ENCODE measurements around the gene CGB8. TPM values are rescaled to one million over a fixed set of nuclear protein-coding genes. Genes with fewer than 3 reads are reported as not detected.
"Not testable (repeated sequence)": the region's sequence is repeated elsewhere in the genome, so short reads cannot be mapped to it uniquely, and the experiment has no call there.

The CGB8 gene
- total and polyA plus RNA-seq, 2 donors: 0.14 to 0.27 TPM

GRCh38 chr19:49025088-49025487 is 23.8 kb downstream of the CGB8 start:
- not testable (repeated sequence) for DNase-seq (ENCODE audit: low read depth in 6 of 9, low spot score in 9 of 9); H3K4me3 ChIP-seq (ENCODE audit: low read length in 2 of 2); H3K9me3 ChIP-seq (ENCODE audit: control insufficient read depth in 2 of 2, insufficient read depth in 1 of 2, low read length in 1 of 2); H3K27ac ChIP-seq (ENCODE audit: low read depth in 1 of 2, low read length in 1 of 2); H3K36me3 ChIP-seq (ENCODE audit: control insufficient read depth in 2 of 2, insufficient read depth in 2 of 2, low read length in 1 of 2); H3K4me1 ChIP-seq (ENCODE audit: control insufficient read depth in 2 of 2, insufficient read depth in 2 of 2, low read length in 2 of 2)
- WGBS: 93% methylated on average over 4 of the region's 6 CpGs
- H3K27me3 ChIP-seq (ENCODE audit: control insufficient read depth in 2 of 2, insufficient read depth in 1 of 2, low read length in 1 of 2): peaks cover 4 to 24% of the 10 kb centered on the region in 2 donors

- not testable (repeated sequence) for H3K4me1 ChIP-seq (ENCODE audit: control insufficient read depth in 2 of 2, insufficient read depth in 2 of 2, low read length in 2 of 2); DNase-seq (ENCODE audit: low read depth in 6 of 9, low spot score in 9 of 9); H3K36me3 ChIP-seq (ENCODE audit: control insufficient read depth in 2 of 2, insufficient read depth in 2 of 2, low read length in 1 of 2); H3K27ac ChIP-seq (ENCODE audit: low read depth in 1 of 2, low read length in 1 of 2); H3K4me3 ChIP-seq (ENCODE audit: low read length in 2 of 2); H3K9me3 ChIP-seq (ENCODE audit: control insufficient read depth in 2 of 2, insufficient read depth in 1 of 2, low read length in 1 of 2)
- WGBS: 77% methylated on average over 15 of the region's 15 CpGs
- H3K27me3 ChIP-seq (ENCODE audit: control insufficient read depth in 2 of 2, insufficient read depth in 1 of 2, low read length in 1 of 2): peaks cover 10 to 32% of the 10 kb centered on the region in 2 donors
Observed at GRCh38 chr19:49024233-49024632, 24.7 kb downstream of the CGB8 start, which contains the start of gene CGB3. TSS of gene CGB3 (minus strand) at chr19:49024333. CDS start at chr19:49023971, 362 bp downstream.

- H3K4me1 ChIP-seq (ENCODE audit: control insufficient read depth in 2 of 2, insufficient read depth in 2 of 2, low read length in 2 of 2): peaks cover 3 to 14% of the 10 kb centered on the region in 2 donors
- no peaks in the 10 kb centered on the region for H3K9me3 ChIP-seq (ENCODE audit: control insufficient read depth in 2 of 2, insufficient read depth in 1 of 2, low read length in 1 of 2)
- WGBS: 96% methylated on average over 9 of the region's 9 CpGs
- peaks cover 16 to 53% of the 10 kb centered on the region in 2 donors for H3K27me3 ChIP-seq (ENCODE audit: control insufficient read depth in 2 of 2, insufficient read depth in 1 of 2, low read length in 1 of 2)
- H3K36me3 ChIP-seq (ENCODE audit: control insufficient read depth in 2 of 2, insufficient read depth in 2 of 2, low read length in 1 of 2): no peaks in the 10 kb centered on the region
- no peak overlapping the region for H3K4me3 ChIP-seq (ENCODE audit: low read length in 2 of 2)
- no peak overlapping the region for H3K27ac ChIP-seq (ENCODE audit: low read depth in 1 of 2, low read length in 1 of 2)
- DNase-seq (ENCODE audit: low read depth in 6 of 9, low spot score in 9 of 9): no peak
Observed at GRCh38 chr19:49022116-49022515, 26.8 kb downstream of the CGB8 start.

GRCh38 chr19:49020931-49021895 is 27.7 kb downstream of the CGB8 start:
- 56% methylated on average over 16 of the region's 16 CpGs for WGBS
- Histone ChIP-seq H3K4me3 (ENCODE audit: low read length in 2 of 2) (no peak overlapping the region), H3K4me1 (ENCODE audit: control insufficient read depth in 2 of 2, insufficient read depth in 2 of 2, low read length in 2 of 2) (peaks cover 3 to 14% of the 10 kb centered on the region in 2 donors), H3K27me3 (ENCODE audit: control insufficient read depth in 2 of 2, insufficient read depth in 1 of 2, low read length in 1 of 2) (peaks cover 16 to 54% of the 10 kb centered on the region in 2 donors), H3K36me3 (ENCODE audit: control insufficient read depth in 2 of 2, insufficient read depth in 2 of 2, low read length in 1 of 2) (peaks cover under 1 to 3% of the 10 kb centered on the region in 2 donors), H3K9me3 (ENCODE audit: control insufficient read depth in 2 of 2, insufficient read depth in 1 of 2, low read length in 1 of 2) (no peaks in the 10 kb centered on the region), H3K27ac (ENCODE audit: low read depth in 1 of 2, low read length in 1 of 2) (no peak overlapping the region)
- DNase-seq (ENCODE audit: low read depth in 6 of 9, low spot score in 9 of 9): no peak

GRCh38 chr19:49020342-49020741 is 28.6 kb downstream of the CGB8 start:
- H3K27ac ChIP-seq (ENCODE audit: low read depth in 1 of 2, low read length in 1 of 2): no peak overlapping the region
- peaks cover 3 to 14% of the 10 kb centered on the region in 2 donors for H3K4me1 ChIP-seq (ENCODE audit: control insufficient read depth in 2 of 2, insufficient read depth in 2 of 2, low read length in 2 of 2)
- DNase-seq (ENCODE audit: low read depth in 6 of 9, low spot score in 9 of 9): no peak
- H3K27me3 ChIP-seq (ENCODE audit: control insufficient read depth in 2 of 2, insufficient read depth in 1 of 2, low read length in 1 of 2): peaks cover 16 to 54% of the 10 kb centered on the region in 2 donors
- WGBS: 87% methylated on average over 11 of the region's 11 CpGs
- H3K36me3 ChIP-seq (ENCODE audit: control insufficient read depth in 2 of 2, insufficient read depth in 2 of 2, low read length in 1 of 2): peaks cover 10 to 12% of the 10 kb centered on the region in 2 donors
- no peak overlapping the region for H3K4me3 ChIP-seq (ENCODE audit: low read length in 2 of 2)
- no peaks in the 10 kb centered on the region for H3K9me3 ChIP-seq (ENCODE audit: control insufficient read depth in 2 of 2, insufficient read depth in 1 of 2, low read length in 1 of 2)

GRCh38 chr19:49019242-49019932 is 29.5 kb downstream of the CGB8 start:
- H3K4me1 ChIP-seq (ENCODE audit: control insufficient read depth in 2 of 2, insufficient read depth in 2 of 2, low read length in 2 of 2): peaks cover 3 to 14% of the 10 kb centered on the region in 2 donors
- H3K9me3 ChIP-seq (ENCODE audit: control insufficient read depth in 2 of 2, insufficient read depth in 1 of 2, low read length in 1 of 2): no peaks in the 10 kb centered on the region
- peaks cover 13 to 21% of the 10 kb centered on the region in 2 donors for H3K36me3 ChIP-seq (ENCODE audit: control insufficient read depth in 2 of 2, insufficient read depth in 2 of 2, low read length in 1 of 2)
- DNase-seq (ENCODE audit: low read depth in 6 of 9, low spot score in 9 of 9): peak in 2 of 9 donors; percentile 21 to 39
- peaks cover 16 to 54% of the 10 kb centered on the region in 2 donors for H3K27me3 ChIP-seq (ENCODE audit: control insufficient read depth in 2 of 2, insufficient read depth in 1 of 2, low read length in 1 of 2)
- peak overlapping the region in 1 of 2 donors; percentile 32 for H3K4me3 ChIP-seq (ENCODE audit: low read length in 2 of 2)
- 19% methylated on average over 41 of the region's 41 CpGs for WGBS
- no peak overlapping the region for H3K27ac ChIP-seq (ENCODE audit: low read depth in 1 of 2, low read length in 1 of 2)

GRCh38 chr19:49018388-49019241 is 30.3 kb downstream of the CGB8 start:
- peaks cover 3 to 14% of the 10 kb centered on the region in 2 donors for H3K4me1 ChIP-seq (ENCODE audit: control insufficient read depth in 2 of 2, insufficient read depth in 2 of 2, low read length in 2 of 2)
- not testable (repeated sequence) for H3K27ac ChIP-seq (ENCODE audit: low read depth in 1 of 2, low read length in 1 of 2)
- WGBS: 8% methylated on average over 50 of the region's 50 CpGs

GRCh38 chr19:49017666-49018351 is 31.1 kb downstream of the CGB8 start:
- DNase-seq (ENCODE audit: low read depth in 6 of 9, low spot score in 9 of 9): peak in 3 of 9 donors; percentile 22 to 50 (median 46)
- Histone ChIP-seq H3K27ac (ENCODE audit: low read depth in 1 of 2, low read length in 1 of 2) (no peak overlapping the region), H3K36me3 (ENCODE audit: control insufficient read depth in 2 of 2, insufficient read depth in 2 of 2, low read length in 1 of 2) (peaks cover 16 to 30% of the 10 kb centered on the region in 2 donors), H3K9me3 (ENCODE audit: control insufficient read depth in 2 of 2, insufficient read depth in 1 of 2, low read length in 1 of 2) (no peaks in the 10 kb centered on the region), H3K4me3 (ENCODE audit: low read length in 2 of 2) (peak overlapping the region in 1 of 2 donors; percentile 47), H3K4me1 (ENCODE audit: control insufficient read depth in 2 of 2, insufficient read depth in 2 of 2, low read length in 2 of 2) (peaks cover 3 to 14% of the 10 kb centered on the region in 2 donors), H3K27me3 (ENCODE audit: control insufficient read depth in 2 of 2, insufficient read depth in 1 of 2, low read length in 1 of 2) (peaks cover 16 to 54% of the 10 kb centered on the region in 2 donors)
- 1% methylated on average over 62 of the region's 62 CpGs for WGBS

More at GRCh38 chr19:49018388-49019241, 30.3 kb downstream of the CGB8 start:
- peak in 1 of 9 donors; percentile 18 for DNase-seq (ENCODE audit: low read depth in 6 of 9, low spot score in 9 of 9)
- H3K36me3 ChIP-seq (ENCODE audit: control insufficient read depth in 2 of 2, insufficient read depth in 2 of 2, low read length in 1 of 2): peaks cover 13 to 25% of the 10 kb centered on the region in 2 donors
- peak overlapping the region in 1 of 2 donors; percentile 47 for H3K4me3 ChIP-seq (ENCODE audit: low read length in 2 of 2)
- peaks cover 16 to 54% of the 10 kb centered on the region in 2 donors for H3K27me3 ChIP-seq (ENCODE audit: control insufficient read depth in 2 of 2, insufficient read depth in 1 of 2, low read length in 1 of 2)
- not testable (repeated sequence) for H3K9me3 ChIP-seq (ENCODE audit: control insufficient read depth in 2 of 2, insufficient read depth in 1 of 2, low read length in 1 of 2)

All from thymus (tissue), 11 donors.